Measurements from ENCODE around the gene B4GALNT3. TPM values are rescaled to one million over a fixed set of nuclear protein-coding genes. Genes with fewer than 3 reads are reported as not detected.

B4GALNT3 gene
- total RNA-seq, 1 experiment from 2014 or later = 23.3 TPM

- no peaks in the 10 kb centered on the region for H4K20me1 ChIP-seq (ENCODE audit: control insufficient read depth, insufficient read depth, insufficient read length)
- H3K79me1 ChIP-seq (ENCODE audit: insufficient read depth, low read depth, low read length, poor library complexity, severe bottlenecking) = no peaks in the 10 kb centered on the region
- H3K4me1 ChIP-seq (ENCODE audit: insufficient read depth, low read length) = no peaks in the 10 kb centered on the region
- no peak overlapping the region for H3K4ac ChIP-seq (ENCODE audit: low read depth, low read length)
- no peak overlapping the region for H2AK5ac ChIP-seq (ENCODE audit: insufficient read length, low read length)
- H3K27me3 ChIP-seq (ENCODE audit: insufficient read depth, low read length) = no peaks in the 10 kb centered on the region
- H3K9ac ChIP-seq (ENCODE audit: extremely low read depth, insufficient read length, low read length) = no peak overlapping the region
- DNase-seq = no peak
- no peak overlapping the region for H2AFZ ChIP-seq (ENCODE audit: low read length)
- no peak overlapping the region for H3K14ac ChIP-seq (ENCODE audit: insufficient read depth, low read length)
- Mint-ChIP-seq H3K4me3 (no peak overlapping the region), H3K9me3 (no peaks in the 10 kb centered on the region; a peak in 1 of 5 replicates), H3K4me1 (no peaks in the 10 kb centered on the region), H3K27me3 (ENCODE audit: low read depth) (no peaks in the 10 kb centered on the region), H3K36me3 (ENCODE audit: insufficient read depth in 1 of 3, low read depth in 3 of 3) (peaks cover 14 to 43% (median 21%) of the 10 kb centered on the region in 3 experiments), H3K27ac (0 out of 7 replicates have a peak overlapping the region, but pooled peaks of 1 of the 3 experiments have one; percentile 70)
- TF ChIP-seq, protein P1, sequence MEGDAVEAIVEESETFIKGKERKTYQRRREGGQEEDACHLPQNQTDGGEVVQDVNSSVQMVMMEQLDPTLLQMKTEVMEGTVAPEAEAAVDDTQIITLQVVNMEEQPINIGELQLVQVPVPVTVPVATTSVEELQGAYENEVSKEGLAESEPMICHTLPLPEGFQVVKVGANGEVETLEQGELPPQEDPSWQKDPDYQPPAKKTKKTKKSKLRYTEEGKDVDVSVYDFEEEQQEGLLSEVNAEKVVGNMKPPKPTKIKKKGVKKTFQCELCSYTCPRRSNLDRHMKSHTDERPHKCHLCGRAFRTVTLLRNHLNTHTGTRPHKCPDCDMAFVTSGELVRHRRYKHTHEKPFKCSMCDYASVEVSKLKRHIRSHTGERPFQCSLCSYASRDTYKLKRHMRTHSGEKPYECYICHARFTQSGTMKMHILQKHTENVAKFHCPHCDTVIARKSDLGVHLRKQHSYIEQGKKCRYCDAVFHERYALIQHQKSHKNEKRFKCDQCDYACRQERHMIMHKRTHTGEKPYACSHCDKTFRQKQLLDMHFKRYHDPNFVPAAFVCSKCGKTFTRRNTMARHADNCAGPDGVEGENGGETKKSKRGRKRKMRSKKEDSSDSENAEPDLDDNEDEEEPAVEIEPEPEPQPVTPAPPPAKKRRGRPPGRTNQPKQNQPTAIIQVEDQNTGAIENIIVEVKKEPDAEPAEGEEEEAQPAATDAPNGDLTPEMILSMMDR (conservative IDR thresholded peaks at IDR 0.05) = no peak
- no peak overlapping the region for H2BK120ac ChIP-seq (ENCODE audit: low read depth, low read length, poor library complexity, severe bottlenecking)
- H3K23me2 ChIP-seq (ENCODE audit: insufficient read length, low read depth, low read length, poor library complexity, severe bottlenecking) = no peaks in the 10 kb centered on the region
- no peak overlapping the region for H2BK5ac ChIP-seq (ENCODE audit: insufficient read length, low read length)
- no peak overlapping the region for H3T11ph ChIP-seq (ENCODE audit: low read length)
- no peak overlapping the region for H4K8ac ChIP-seq (replicated peaks; ENCODE audit: insufficient read length, low read depth, low read length)
- H3K27ac ChIP-seq (ENCODE audit: insufficient read length, low read depth, low read length) = no peak overlapping the region
- H2BK20ac ChIP-seq (ENCODE audit: low read depth, low read length, poor library complexity, severe bottlenecking) = no peak overlapping the region
- H3K9me3 ChIP-seq (ENCODE audit: control insufficient read depth, low read depth, low read length) = no peaks in the 10 kb centered on the region
- no peak overlapping the region for H3K23ac ChIP-seq (ENCODE audit: insufficient read length, low read depth, low read length)
- no peak overlapping the region for H4K91ac ChIP-seq (ENCODE audit: insufficient read length, low read depth, low read length)
- no peak overlapping the region for H2BK15ac ChIP-seq (ENCODE audit: low read depth, low read length)
- no peak overlapping the region for H2BK12ac ChIP-seq (ENCODE audit: insufficient read length, low read depth, low read length)
- no peak overlapping the region for H3K4me2 ChIP-seq (ENCODE audit: insufficient read depth, insufficient read length, low read length)
- no CpG with 5 or more reads among the region's 23 CpGs for WGBS (ENCODE audit: extremely low coverage, insufficient read length, low lambda C conversion rate)
- H3K56ac ChIP-seq (ENCODE audit: insufficient read length, low read depth, low read length) = no peak overlapping the region
- H4K5ac ChIP-seq (ENCODE audit: insufficient read length, low read depth, low read length) = no peak overlapping the region
- no peak overlapping the region for H3K18ac ChIP-seq (ENCODE audit: insufficient read length, low read depth, low read length)
- H3K79me2 ChIP-seq (ENCODE audit: insufficient read depth, low read length) = no peaks in the 10 kb centered on the region
These were observed 93.7 kb downstream of the B4GALNT3 start for GRCh38 chr12:553216-554000.

Measured in H9 (cell line).